SK-N-MC (cell line): ENCODE results near the gene NHERF2.
A peak's percentile ranks its signal among the peaks of the same experiment; 100 is the strongest.

Experiments
- DNase-seq: peaks from one replicate; pipeline ENCODE4 v3.0.0-alpha.2; 2011; ENCODE audit warnings: low read depth, low spot score
- H3K27ac ChIP-seq: fragments of 200-600 bp; sonication (generic); 2 replicates; pipeline ENCODE4 v1.5.1; 2016; ENCODE audit warnings: mixed run types
- H3K36me3 ChIP-seq: fragments of 200-600 bp; sonication (generic); 2 replicates; pipeline ENCODE4 v1.6.1; 2017; ENCODE audit warnings: antibody characterized with exemption, low read length, mixed read lengths; ENCODE audit not compliant: insufficient read depth
- H3K4me3 ChIP-seq: fragments of 200-600 bp; sonication (generic); 2 replicates; pipeline ENCODE4 v1.5.1; 2016
- H3K9ac ChIP-seq: fragments of 200-600 bp; sonication (generic); 2 replicates; pipeline ENCODE4 v1.8.0; 2017; ENCODE audit warnings: mixed run types, mixed read lengths; ENCODE audit not compliant: insufficient read length
- H3K9me3 ChIP-seq: fragments of 200-600 bp; sonication (generic); 2 replicates; pipeline ENCODE4 v1.6.1; 2017; ENCODE audit warnings: low read depth, mild to moderate bottlenecking, antibody characterized with exemption, low read length, moderate library complexity, mixed read lengths
- EZH2 ChIP-seq: fragments of 200-600 bp; sonication (generic); IDR thresholded peaks from one replicate; pipeline ENCODE4 v1.6.1; 2017; ENCODE audit warnings: antibody characterized with exemption
- FOXP2 ChIP-seq: optimal IDR thresholded peaks from 2 replicates; pipeline ENCODE3; 2011; ENCODE audit warnings: mild to moderate bottlenecking, moderate library complexity; ENCODE audit not compliant: insufficient read depth; ENCODE audit errors: extremely low read length, control extremely low read depth
- POLR2AphosphoS5 ChIP-seq: IDR thresholded peaks from 2 replicates; pipeline ENCODE4 v1.6.1; 2012; ENCODE audit warnings: mild to moderate bottlenecking, low read depth, low read length, borderline replicate concordance

The NHERF2 gene

DNA sequence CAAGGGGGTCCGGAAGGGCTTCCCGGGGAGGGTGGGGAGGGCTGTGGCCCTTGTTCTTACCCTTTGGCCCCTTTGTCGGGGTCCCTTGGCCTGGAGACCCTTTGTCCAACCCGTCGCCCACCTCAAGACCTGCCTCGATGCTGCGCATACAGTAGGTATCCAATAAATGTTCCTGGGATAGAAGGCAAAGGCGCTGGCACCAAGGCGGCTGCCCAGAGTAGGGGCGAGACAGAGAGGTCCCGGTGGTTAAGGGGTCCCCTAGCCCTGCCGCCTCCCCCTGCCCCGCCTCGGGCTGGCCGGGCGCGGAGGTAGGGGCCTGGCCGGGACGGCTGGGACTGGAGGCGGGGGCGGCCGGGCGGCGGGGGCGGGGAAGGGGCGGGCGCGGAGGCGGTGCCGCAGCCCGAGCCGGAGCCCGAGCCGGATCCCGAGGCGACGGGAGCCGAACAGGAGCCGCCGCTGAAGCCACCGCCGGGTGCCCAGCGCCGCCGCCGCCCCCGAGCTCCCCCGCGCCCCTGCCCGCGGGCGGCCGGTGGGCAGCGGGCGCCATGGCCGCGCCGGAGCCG is at the start of gene NHERF2:
Gene NHERF2, plus strand, starts transcription at position 442 of the 563 bp plus-strand sequence. Its CDS starts 104 bp downstream, at position 546.
- H3K27ac ChIP-seq = no peak within 1 kb of the TSS
- no peaks in the 10 kb centered on the region for H3K36me3 ChIP-seq
- H3K9me3 ChIP-seq = no peaks in the 10 kb centered on the region
- no peak for DNase-seq
- no peak for TF ChIP-seq FOXP2
- TF ChIP-seq POLR2AphosphoS5 = no peak
- TF ChIP-seq EZH2 = no peak
- H3K9ac ChIP-seq = peak within 1 kb of the TSS; percentile 49
- H3K4me3 ChIP-seq = peak within 1 kb of the TSS; percentile 78

DNA sequence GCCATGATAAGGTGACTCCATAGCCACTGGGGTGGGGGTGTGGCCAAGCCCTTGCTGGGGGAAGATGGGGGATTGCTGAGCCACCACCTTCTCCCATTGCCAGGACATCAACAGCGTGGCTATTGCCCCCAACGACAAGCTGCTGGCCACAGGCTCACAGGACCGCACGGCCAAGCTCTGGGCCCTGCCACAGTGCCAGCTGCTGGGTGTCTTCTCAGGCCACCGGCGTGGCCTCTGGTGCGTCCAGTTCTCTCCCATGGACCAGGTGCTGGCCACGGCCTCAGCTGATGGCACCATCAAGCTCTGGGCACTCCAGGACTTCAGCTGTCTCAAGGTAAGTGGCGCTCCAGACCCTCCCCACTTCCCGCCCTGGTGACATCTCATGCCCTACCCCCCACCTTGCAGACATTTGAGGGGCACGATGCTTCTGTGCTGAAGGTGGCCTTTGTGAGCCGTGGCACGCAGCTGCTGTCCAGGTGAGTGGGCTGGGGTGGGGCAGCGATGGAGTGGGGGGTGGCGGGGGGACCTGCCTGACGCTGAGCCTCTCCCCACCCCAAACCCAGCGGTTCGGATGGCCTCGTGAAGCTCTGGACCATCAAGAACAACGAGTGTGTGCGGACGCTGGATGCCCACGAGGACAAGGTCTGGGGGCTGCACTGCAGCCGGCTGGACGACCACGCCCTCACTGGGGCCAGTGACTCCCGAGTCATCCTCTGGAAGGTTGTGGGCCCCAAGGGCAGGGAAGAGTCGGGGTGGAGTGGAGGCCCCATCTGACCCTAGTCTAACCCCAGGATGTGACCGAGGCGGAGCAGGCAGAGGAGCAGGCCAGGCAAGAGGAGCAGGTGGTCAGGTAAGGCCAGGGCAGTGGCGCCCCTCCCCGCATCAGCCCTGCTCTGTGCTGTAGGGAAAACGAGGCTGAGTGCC is 49.5 kb upstream of the NHERF2 start:
- no peak overlapping the region for H3K4me3 ChIP-seq
- no peaks in the 10 kb centered on the region for H3K9me3 ChIP-seq
- no peak overlapping the region for H3K9ac ChIP-seq
- peaks cover 37% of the 10 kb centered on the region; the same call in 1 of the 2 replicates for H3K36me3 ChIP-seq
- no peak for DNase-seq
- H3K27ac ChIP-seq = no peak overlapping the region
- no peak for TF ChIP-seq POLR2AphosphoS5
- no peak for TF ChIP-seq EZH2
- no peak for TF ChIP-seq FOXP2

DNA sequence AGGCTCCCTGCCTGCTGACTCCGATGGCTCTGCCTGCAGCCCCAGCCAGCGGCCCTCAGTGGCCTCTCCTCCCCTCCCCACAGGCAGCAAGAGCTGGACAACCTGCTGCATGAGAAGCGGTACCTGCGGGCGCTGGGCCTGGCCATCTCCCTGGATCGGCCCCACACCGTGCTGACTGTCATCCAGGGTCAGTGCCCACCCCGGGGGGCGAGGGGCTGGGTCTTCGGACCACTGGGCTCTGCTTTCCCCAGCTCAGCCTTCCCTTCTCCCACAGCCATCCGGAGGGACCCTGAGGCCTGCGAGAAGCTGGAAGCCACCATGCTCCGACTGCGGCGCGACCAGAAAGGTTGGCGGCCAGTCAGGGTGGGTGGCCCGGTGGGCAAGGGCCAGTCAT is 48.8 kb upstream of the NHERF2 start:
- no peak for DNase-seq
- no peak overlapping the region for H3K4me3 ChIP-seq
- H3K27ac ChIP-seq = no peak overlapping the region
- no peak overlapping the region for H3K9ac ChIP-seq
- H3K36me3 ChIP-seq = peaks cover 37% of the 10 kb centered on the region; the same call in 1 of the 2 replicates
- no peaks in the 10 kb centered on the region for H3K9me3 ChIP-seq
- TF ChIP-seq POLR2AphosphoS5 (no peak), FOXP2 (no peak), EZH2 (no peak)

DNA sequence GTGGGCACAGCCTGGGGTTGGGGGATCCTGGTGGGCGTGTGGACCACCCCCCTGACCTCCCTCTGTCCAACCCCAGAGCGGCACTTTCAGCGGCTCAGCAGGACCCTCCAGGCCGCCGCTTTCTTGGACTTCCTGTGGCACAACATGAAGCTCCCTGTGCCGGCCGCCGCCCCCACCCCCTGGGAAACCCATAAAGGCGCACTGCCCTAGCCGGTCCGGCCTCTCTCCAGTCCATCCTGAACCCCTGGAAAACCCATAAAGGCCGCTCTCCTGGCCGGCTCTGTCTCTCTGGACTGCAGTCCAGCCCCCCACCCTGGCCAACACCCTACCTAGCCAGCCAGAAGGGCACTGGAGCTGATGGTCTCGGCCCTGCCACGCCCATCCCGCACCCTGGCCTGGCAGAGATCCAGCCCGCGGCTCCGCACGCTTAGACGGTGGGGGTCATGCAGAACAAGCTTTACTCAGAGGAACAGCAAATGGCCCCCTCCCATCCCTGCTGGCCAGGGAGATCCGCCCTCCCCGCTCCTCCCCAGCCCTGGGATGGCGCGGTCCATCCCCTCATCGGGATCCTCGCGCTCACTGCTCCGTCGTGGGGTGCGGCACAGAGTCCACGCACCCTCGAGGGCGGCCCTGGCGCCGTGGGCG is 48.1 kb upstream of the NHERF2 start:
- no peak overlapping the region for H3K9ac ChIP-seq
- no peak overlapping the region for H3K4me3 ChIP-seq
- DNase-seq = no peak
- H3K27ac ChIP-seq = no peak overlapping the region
- H3K36me3 ChIP-seq = peaks cover 37% of the 10 kb centered on the region; the same call in 1 of the 2 replicates
- TF ChIP-seq POLR2AphosphoS5 (no peak), EZH2 (no peak), FOXP2 (no peak)
- no peaks in the 10 kb centered on the region for H3K9me3 ChIP-seq

DNA sequence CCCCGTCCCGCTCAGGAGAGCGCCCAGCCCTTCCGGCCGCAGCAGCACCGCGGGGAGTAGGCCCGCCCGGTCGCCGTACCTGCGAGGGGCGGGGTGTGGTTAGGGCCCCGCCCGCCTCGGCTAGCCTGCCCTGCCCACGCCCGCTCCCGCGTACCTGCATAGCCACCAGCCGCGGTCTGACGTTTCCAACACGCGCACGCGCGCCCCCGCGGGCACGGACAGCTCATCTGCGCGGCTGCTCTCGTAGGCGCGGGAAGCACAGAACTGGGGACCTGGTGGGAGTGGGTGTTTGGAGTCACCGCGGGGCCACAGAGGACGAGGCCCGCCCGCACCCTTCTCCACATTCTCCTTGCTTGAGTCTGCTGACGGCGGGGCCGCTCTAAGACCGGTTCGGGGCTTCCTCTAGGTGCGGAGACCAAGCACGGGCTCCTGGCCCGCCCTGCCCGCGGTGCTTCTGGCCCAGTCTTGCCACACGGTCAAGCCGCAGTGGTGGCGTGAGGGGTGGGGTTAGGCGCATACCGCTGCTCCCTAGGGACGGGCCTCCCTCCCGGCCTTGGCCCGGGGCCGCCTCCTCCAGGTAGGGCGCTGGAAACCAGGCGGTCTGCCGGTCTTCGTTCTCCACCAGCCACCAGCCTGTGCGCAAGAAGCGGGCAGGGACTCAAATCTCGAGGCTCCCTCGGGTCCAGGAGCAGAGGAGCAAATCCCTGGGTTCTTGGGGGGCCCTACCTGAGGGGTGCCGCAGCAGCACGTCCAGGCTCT is 47.3 kb upstream of the NHERF2 start:
- DNase-seq = no peak
- no peak overlapping the region for H3K27ac ChIP-seq
- H3K36me3 ChIP-seq = peaks cover 34% of the 10 kb centered on the region; the same call in 1 of the 2 replicates
- TF ChIP-seq POLR2AphosphoS5 (no peak), FOXP2 (no peak)
- H3K9me3 ChIP-seq = no peaks in the 10 kb centered on the region
- H3K9ac ChIP-seq = no peak overlapping the region
- H3K4me3 ChIP-seq = no peak overlapping the region

DNA sequence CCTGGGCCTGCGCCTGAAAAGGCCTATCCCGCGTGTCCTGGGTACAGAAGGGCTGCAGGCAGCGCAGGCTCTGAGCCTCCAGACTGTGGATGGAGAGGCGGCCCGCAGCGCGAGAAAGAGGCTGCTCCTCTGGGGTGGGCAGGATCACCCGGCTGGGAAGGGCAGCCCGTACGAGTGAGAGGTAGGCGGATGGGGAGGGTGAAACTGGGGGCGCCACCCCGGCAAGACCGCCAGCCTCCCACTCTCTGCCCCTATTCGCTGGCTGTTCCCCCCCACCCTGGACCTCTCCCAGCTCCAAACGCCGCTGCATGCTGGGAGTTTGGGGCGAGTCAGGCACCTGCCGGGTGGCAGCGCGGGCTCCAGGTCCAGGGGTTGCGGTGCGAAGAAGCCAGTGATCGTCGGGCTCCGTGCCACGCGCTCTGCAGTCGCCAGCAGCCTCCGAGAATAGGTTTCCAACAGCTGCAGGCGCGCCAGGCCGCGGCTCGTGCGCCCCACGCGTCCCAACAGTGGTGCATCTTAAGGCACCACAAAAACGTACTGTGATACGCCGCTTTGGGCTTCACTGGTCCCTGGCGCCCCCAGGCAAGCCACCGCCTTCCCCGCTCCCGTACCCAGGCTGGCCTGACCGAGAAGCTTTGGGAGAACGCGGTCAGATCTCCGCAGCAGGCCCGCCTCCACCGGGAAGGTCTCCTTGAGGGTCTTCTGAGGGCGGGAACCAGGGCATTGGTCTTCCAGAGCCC is 46.5 kb upstream of the NHERF2 start:
- no peak overlapping the region for H3K27ac ChIP-seq
- TF ChIP-seq POLR2AphosphoS5 = no peak
- TF ChIP-seq EZH2 = no peak
- no peak for TF ChIP-seq FOXP2
- H3K4me3 ChIP-seq = no peak overlapping the region

DNA sequence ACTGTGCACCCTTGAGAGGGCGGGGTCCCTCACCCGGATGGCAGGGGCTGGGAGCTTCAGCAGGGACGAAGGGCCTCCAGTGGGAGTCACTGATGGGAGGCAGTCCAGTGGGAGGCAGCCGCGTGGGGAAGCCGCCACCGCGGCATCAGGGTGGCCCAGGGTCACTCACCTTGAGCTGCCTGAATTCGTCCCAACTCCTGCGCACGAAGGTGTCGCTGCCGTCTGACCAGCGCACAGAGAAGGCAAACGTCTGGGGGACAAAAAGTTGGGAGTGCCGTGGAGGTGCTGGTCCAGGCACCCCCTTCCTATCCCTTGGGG is 46.0 kb upstream of the NHERF2 start:
- H3K27ac ChIP-seq = no peak overlapping the region
- no peak overlapping the region for H3K4me3 ChIP-seq
- peaks cover 22% of the 10 kb centered on the region; the same call in 1 of the 2 replicates for H3K36me3 ChIP-seq

More for the DNA sequence above, 46.5 kb upstream of the NHERF2 start:
- H3K36me3 ChIP-seq = peaks cover 28% of the 10 kb centered on the region; the same call in 1 of the 2 replicates
- H3K9me3 ChIP-seq = no peaks in the 10 kb centered on the region
- no peak overlapping the region for H3K9ac ChIP-seq
- no peak for DNase-seq

More for the DNA sequence above, 46.0 kb upstream of the NHERF2 start:
- no peak for DNase-seq
- H3K9ac ChIP-seq = no peak overlapping the region
- no peak for TF ChIP-seq POLR2AphosphoS5
- no peak for TF ChIP-seq FOXP2
- no peak for TF ChIP-seq EZH2
- H3K9me3 ChIP-seq = no peaks in the 10 kb centered on the region
